Measurements from ENCODE around the gene MIDN.

- TF ChIP-seq HES2 (IDR thresholded peaks at IDR 0.05) (no peak), EP300 (IDR thresholded peaks at IDR 0.05) (no peak), MAFK (IDR thresholded peaks at IDR 0.05; ENCODE audit: partially characterized antibody) (no peak), GATA3 (IDR thresholded peaks at IDR 0.05; ENCODE audit: borderline replicate concordance) (no peak), JUNB (IDR thresholded peaks at IDR 0.05) (no peak), ESRRA (IDR thresholded peaks at IDR 0.05; ENCODE audit: borderline replicate concordance, low read length) (no peak), CBX2 (IDR thresholded peaks at IDR 0.05; ENCODE audit: borderline replicate concordance, low read depth) (no peak), RAD21 (conservative IDR thresholded peaks at IDR 0.05 in 1 of 2, IDR thresholded peaks at IDR 0.05 in 1 of 2) (no peak), HMGXB4 (CRISPR knock-in tag; IDR thresholded peaks at IDR 0.05; ENCODE audit: borderline replicate concordance) (no peak), ZFP36 (IDR thresholded peaks at IDR 0.05; ENCODE audit: borderline replicate concordance, partially characterized antibody) (no peak), HEYL (CRISPR knock-in tag; IDR thresholded peaks at IDR 0.05) (no peak), POLR2A (IDR thresholded peaks at IDR 0.05; ENCODE audit: low read length) (no peak), NPAS2 (CRISPR knock-in tag; IDR thresholded peaks at IDR 0.05; ENCODE audit: borderline replicate concordance) (no peak)
- TF ChIP-seq, protein P1, sequence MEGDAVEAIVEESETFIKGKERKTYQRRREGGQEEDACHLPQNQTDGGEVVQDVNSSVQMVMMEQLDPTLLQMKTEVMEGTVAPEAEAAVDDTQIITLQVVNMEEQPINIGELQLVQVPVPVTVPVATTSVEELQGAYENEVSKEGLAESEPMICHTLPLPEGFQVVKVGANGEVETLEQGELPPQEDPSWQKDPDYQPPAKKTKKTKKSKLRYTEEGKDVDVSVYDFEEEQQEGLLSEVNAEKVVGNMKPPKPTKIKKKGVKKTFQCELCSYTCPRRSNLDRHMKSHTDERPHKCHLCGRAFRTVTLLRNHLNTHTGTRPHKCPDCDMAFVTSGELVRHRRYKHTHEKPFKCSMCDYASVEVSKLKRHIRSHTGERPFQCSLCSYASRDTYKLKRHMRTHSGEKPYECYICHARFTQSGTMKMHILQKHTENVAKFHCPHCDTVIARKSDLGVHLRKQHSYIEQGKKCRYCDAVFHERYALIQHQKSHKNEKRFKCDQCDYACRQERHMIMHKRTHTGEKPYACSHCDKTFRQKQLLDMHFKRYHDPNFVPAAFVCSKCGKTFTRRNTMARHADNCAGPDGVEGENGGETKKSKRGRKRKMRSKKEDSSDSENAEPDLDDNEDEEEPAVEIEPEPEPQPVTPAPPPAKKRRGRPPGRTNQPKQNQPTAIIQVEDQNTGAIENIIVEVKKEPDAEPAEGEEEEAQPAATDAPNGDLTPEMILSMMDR (IDR thresholded peaks at IDR 0.05), result no peak
Measured at GRCh38 chr19:1232652-1233072, 15.7 kb upstream of the MIDN start.

Data from A549 (cell line).